CD4-positive, alpha-beta T cell treated with Interleukin-4 for 4 hours (primary cell): ENCODE data around the gene PAN2.
A peak's percentile ranks its signal among the peaks of the same experiment; 100 is the strongest.
"Not testable (repeated sequence)": the region's sequence is repeated elsewhere in the genome, so short reads cannot be mapped to it uniquely, and the experiment has no call there.

ENCODE experiments used
- DNase-seq: peaks from one replicate; pipeline ENCODE4 v3.0.0-alpha.2; 2020

Gene PAN2

GRCh38 chr12:56304276-56304675 lies 29.5 kb downstream of the PAN2 start:
- DNase-seq = no peak

GRCh38 chr12:56300644-56301464 lies 32.9 kb downstream of the PAN2 start:
- no peak for DNase-seq

GRCh38 chr12:56299853-56300643 lies 33.8 kb downstream of the PAN2 start, which contains the start of gene CS:
Gene CS, minus strand, starts transcription at chr12:56300330. Its CDS starts 129 bp downstream, at chr12:56300201.
- DNase-seq = peak; percentile 99

- peak; percentile 60 for DNase-seq
These were observed 34.4 kb downstream of the PAN2 start for GRCh38 chr12:56299308-56299852.

- DNase-seq = no peak
These were observed 35.0 kb downstream of the PAN2 start for GRCh38 chr12:56298828-56299227.

- DNase-seq = peak; percentile 12
These were observed 36.4 kb downstream of the PAN2 start for GRCh38 chr12:56297400-56297799.

GRCh38 chr12:56296295-56296694 lies 37.5 kb downstream of the PAN2 start:
- DNase-seq = no peak

- no peak for DNase-seq
These were observed 40.0 kb downstream of the PAN2 start for GRCh38 chr12:56293795-56294194.

- DNase-seq = no peak
These were observed 45.0 kb downstream of the PAN2 start for GRCh38 chr12:56288705-56289387.

- no peak for DNase-seq
These were observed 47.6 kb downstream of the PAN2 start for GRCh38 chr12:56286044-56286830.

- DNase-seq = not testable (repeated sequence)
These were observed 49.5 kb downstream of the PAN2 start for GRCh38 chr12:56284263-56284662.

GRCh38 chr12:56282579-56282978 lies 51.2 kb downstream of the PAN2 start:
- no peak for DNase-seq

GRCh38 chr12:56282030-56282429 lies 51.8 kb downstream of the PAN2 start:
- DNase-seq = no peak

GRCh38 chr12:56280849-56281248 lies 53.0 kb downstream of the PAN2 start:
- DNase-seq = no peak

GRCh38 chr12:56278905-56279304 lies 54.9 kb downstream of the PAN2 start:
- DNase-seq = no peak

GRCh38 chr12:56274299-56274698 lies 59.5 kb downstream of the PAN2 start:
- no peak for DNase-seq

GRCh38 chr12:56272468-56272867 lies 61.3 kb downstream of the PAN2 start:
- not testable (repeated sequence) for DNase-seq

GRCh38 chr12:56271031-56271430 lies 62.8 kb downstream of the PAN2 start:
- DNase-seq = peak; percentile 10

- no peak for DNase-seq
These were observed 66.2 kb downstream of the PAN2 start for GRCh38 chr12:56267443-56268071.

GRCh38 chr12:56266693-56267442 lies 66.9 kb downstream of the PAN2 start, which contains the start of gene COQ10A:
Gene COQ10A, plus strand, starts transcription at chr12:56266942. Its CDS starts 177 bp downstream, at chr12:56267119.
- DNase-seq = peak; percentile 86
